Stimulated activated CD8-positive, alpha-beta memory T cell treated with anti-CD3 and anti-CD28 coated beads, Interleukin-7, amount 100 ng/mL, for 24 hours (primary cell): ENCODE results near the gene ABCC2.
"Not testable (repeated sequence)": the region's sequence is repeated elsewhere in the genome, so short reads cannot be mapped to it uniquely, and the experiment has no call there.

ENCODE experiments used
- DNase-seq: peaks from one replicate; pipeline ENCODE4 v3.0.0-alpha.2; 2020; ENCODE audit warnings: low read depth

The ABCC2 gene

DNA sequence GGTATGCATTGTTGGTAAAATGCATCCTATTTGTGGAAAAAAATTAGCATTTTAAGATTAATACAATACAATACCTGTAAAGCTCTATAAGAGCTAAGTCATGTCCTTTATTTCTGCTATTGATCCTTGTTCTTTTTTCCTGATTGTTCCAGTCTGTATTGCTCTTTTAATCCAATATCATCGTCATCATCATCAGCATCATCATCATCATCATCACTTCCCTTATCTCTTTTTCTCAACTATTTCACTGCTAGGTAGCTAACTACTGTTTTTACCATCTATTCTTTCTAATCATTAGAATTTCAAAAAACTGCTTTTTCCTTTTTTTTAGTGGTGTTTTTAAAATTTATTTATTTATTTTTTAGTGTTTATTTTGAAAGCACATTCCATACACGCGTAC, 71.2 kb downstream of the ABCC2 start:
- no peak for DNase-seq

- no peak for DNase-seq
Observed at GRCh38 chr10:99854860-99855259, 72.4 kb downstream of the ABCC2 start.

DNA sequence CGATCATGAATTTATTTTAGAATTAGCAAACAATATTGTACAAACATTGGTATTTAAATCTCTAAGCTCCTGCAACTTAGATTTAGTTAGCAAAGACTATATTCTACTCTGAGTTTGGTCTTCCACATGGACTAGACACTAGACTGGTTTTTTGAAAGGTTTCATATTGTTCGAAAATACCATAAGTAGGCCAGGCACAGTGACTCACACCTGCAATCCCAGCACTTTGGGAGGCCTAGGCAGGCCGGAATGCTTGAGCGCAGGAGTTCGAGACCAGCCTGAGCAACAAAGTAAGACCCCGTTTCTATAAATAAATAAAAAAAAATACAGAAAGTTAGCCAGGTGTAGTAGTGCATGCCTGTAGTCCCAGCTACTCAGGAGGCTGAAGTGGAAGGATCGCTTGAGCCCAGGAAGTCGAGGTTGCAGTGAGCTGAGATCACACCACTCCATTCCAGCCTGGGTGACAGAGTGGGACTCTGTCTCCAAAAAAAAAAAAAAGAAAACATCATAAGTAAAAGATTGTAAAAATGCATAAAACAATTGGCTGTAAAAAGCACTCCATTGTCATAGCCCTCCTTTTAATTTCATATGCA, 73.1 kb downstream of the ABCC2 start:
- DNase-seq: no peak

GRCh38 chr10:99858849-99859248, 76.4 kb downstream of the ABCC2 start:
- DNase-seq: no peak

GRCh38 chr10:99859585-99859984, 77.1 kb downstream of the ABCC2 start:
- DNase-seq: no peak

- DNase-seq: no peak
Observed at GRCh38 chr10:99860466-99860865, 78.0 kb downstream of the ABCC2 start.

- not testable (repeated sequence) for DNase-seq
Observed at GRCh38 chr10:99863535-99864240, 81.2 kb downstream of the ABCC2 start.

- not testable (repeated sequence) for DNase-seq
Observed at GRCh38 chr10:99867250-99867649, 84.8 kb downstream of the ABCC2 start.

GRCh38 chr10:99869581-99870122, 87.2 kb downstream of the ABCC2 start:
- DNase-seq: no peak

DNA sequence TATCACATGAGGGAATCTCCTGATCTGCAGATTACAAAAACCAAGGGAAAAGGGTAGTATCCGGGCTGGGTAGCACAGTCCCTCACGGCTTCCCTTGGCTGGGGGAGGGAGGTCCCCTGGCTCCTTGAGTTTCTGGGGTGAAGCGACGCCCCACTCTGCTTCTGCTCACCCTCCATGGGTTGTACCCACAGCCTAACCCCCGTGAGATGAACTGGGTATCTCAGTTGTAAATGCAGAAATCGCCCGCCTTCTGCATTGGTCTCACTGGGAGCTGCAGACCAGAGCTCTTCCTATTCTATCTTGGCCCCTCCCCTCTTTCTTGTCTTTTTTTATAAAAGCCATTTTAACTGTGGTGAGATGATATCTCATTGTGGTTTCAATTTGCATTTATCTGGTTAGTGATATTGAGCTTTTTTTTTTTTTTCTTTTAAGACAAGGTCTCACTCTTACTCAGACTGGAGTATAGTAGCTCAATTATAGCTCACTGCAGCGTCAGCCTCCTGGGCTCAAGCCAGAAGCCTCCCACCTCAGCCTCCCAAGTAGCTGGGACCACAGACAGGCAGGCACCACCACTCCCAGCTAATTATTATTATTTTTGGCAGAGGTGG, 87.8 kb downstream of the ABCC2 start:
- no peak for DNase-seq

- no peak for DNase-seq
Observed at GRCh38 chr10:99872367-99873162, 90.1 kb downstream of the ABCC2 start.

DNA sequence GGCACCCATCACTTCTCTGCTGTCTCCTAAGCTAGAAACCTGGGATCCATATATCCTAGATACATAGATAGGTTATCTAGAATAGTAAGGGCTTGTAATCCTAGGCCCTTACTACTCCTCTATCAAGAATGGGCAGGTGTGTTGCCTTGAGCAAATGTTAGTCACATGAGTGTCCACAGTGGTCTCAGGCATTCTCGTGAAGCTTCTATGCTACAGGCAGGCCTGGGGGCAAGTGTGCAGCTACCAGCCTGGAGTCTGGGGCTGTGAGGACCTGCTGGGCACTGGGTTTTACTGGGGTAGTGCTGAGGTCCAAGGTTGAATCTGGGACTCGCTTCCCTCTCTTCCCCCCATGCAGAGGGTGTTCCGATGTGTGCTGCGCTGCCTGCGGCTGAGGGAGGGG, 91.4 kb downstream of the ABCC2 start:
- no peak for DNase-seq

- DNase-seq: no peak
Observed at GRCh38 chr10:99874341-99875085, 92.1 kb downstream of the ABCC2 start.

DNA sequence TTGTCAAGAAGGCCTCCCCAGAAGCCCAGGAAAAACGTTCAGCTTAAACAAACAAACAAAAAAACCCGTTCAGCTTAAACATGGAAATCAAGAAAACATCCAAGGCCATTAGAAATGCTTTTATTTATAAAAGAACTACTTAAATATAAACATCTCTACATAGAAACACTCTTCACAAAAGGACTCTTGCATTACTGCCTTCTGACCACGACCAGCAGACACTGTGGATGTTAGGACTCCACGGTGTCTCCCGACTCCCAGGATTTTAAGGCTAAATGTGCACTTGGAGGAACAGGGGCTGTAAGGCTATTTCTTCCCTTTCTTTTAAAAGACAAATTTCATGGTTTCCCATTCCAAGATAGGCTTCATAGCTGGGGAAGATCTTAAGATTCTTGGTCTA, 93.0 kb downstream of the ABCC2 start:
- DNase-seq: no peak

- DNase-seq: no peak
Observed at GRCh38 chr10:99880080-99880835, 97.8 kb downstream of the ABCC2 start.

GRCh38 chr10:99881371-99881770, 98.9 kb downstream of the ABCC2 start:
- DNase-seq: no peak

DNA sequence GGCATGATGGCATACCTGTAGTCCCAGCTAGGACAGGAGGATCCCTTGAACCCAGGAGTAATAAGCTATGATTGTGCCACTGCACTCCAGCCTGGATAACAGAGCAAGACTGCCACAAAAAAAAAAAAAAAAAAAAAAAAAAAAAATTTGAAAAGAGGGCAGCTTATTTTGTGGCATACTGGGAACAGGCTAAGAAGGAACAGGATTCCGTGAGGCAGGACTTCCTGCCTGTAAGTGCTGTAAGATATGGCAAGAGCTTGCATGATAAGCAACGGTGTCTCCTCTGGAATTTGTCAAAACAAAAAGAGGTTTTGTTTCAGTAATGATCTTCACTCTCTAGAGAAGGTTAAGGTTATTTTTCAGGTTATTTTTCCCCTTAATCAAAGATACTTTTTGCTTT, 101.1 kb downstream of the ABCC2 start:
- DNase-seq: no peak

- no peak for DNase-seq
Observed at GRCh38 chr10:99888622-99889021, 106.2 kb downstream of the ABCC2 start.

- no peak for DNase-seq
Observed at GRCh38 chr10:99894613-99895012, 112.2 kb downstream of the ABCC2 start.

DNA sequence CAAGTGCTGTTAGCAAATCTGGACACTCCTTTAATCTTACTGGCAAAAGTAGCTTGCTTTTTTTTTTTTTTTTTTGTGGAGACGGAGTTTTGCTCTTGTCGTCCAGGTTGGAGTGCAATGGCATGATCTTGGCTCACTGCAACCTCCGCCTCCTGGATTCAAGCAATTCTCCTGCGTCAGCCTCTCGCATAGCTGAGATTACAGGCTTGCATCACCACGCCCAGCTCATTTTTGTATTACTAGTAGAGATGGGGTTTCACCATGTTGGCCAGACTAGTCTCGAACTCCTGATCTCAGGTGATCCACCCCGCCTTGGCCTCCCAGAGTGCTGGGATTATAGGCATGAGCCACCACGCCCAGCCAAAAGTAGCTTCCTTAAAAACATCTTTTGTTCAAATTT, 112.6 kb downstream of the ABCC2 start:
- DNase-seq: not testable (repeated sequence)

DNA sequence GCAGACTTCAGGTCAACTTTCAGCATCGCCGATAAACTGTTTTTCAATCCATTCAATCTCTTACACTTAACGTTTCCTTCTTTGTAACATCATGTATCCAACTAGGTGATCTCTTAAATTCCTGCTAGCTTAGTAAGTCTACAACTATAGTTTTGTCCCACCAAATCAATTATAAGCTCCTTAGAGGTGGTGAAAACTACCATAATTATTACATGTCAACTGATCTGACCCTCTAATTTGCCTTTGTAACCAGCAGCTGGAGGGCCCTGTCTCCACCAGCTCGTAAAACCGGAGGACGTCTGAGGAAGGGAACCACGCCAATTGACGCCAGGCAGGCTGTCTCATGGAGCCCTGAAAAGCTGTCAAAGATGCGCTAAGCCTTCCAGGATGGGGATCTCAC, 113.4 kb downstream of the ABCC2 start:
- no peak for DNase-seq
